H9 (cell line): ENCODE measurements around the gene HTRA3. TPM values are rescaled to one million over a fixed set of nuclear protein-coding genes. Genes with fewer than 3 reads are reported as not detected.

ENCODE experiments used
- DNase-seq: peaks from one replicate; pipeline ENCODE4 v3.0.0-alpha.2; 2017
- H2AFZ ChIP-seq: one replicate; pipeline ENCODE4 v1.6.1; 2013; ENCODE audit warnings: mild to moderate bottlenecking, low read length, control low read depth, moderate library complexity
- H2AK5ac ChIP-seq: 2 replicates; pipeline ENCODE4 v1.6.1; 2013; ENCODE audit warnings: low read length, control low read depth, mixed read lengths; ENCODE audit not compliant: insufficient read length
- H2BK120ac ChIP-seq: one replicate; pipeline ENCODE4 v1.6.1; 2013; ENCODE audit warnings: low read depth, mild to moderate bottlenecking, low read length, control low read depth, inconsistent platforms; ENCODE audit not compliant: poor library complexity, severe bottlenecking
- H2BK12ac ChIP-seq: 2 replicates; pipeline ENCODE4 v1.6.1; 2013; ENCODE audit warnings: low read length, control low read depth, mixed read lengths, low read depth; ENCODE audit not compliant: insufficient read length
- H2BK15ac ChIP-seq: 2 replicates; pipeline ENCODE4 v1.6.1; 2013; ENCODE audit warnings: low read depth, low read length, control low read depth
- H2BK20ac ChIP-seq: one replicate; pipeline ENCODE4 v1.6.1; 2013; ENCODE audit warnings: low read depth, mild to moderate bottlenecking, low read length, control low read depth, inconsistent platforms; ENCODE audit not compliant: poor library complexity, severe bottlenecking
- H2BK5ac ChIP-seq: 2 replicates; pipeline ENCODE4 v1.6.1; 2013; ENCODE audit warnings: low read length, control low read depth, mixed read lengths; ENCODE audit not compliant: insufficient read length
- H3K14ac ChIP-seq: 2 replicates; pipeline ENCODE4 v1.6.1; 2013; ENCODE audit warnings: low read length, control low read depth; ENCODE audit not compliant: insufficient read depth
- H3K18ac ChIP-seq: 2 replicates; pipeline ENCODE4 v1.6.1; 2013; ENCODE audit warnings: low read depth, mild to moderate bottlenecking, mixed read lengths, low read length, control low read depth; ENCODE audit not compliant: insufficient read length
- H3K23ac ChIP-seq: 2 replicates; pipeline ENCODE4 v1.6.1; 2013; ENCODE audit warnings: low read length, control low read depth, mixed read lengths, low read depth; ENCODE audit not compliant: insufficient read length
- H3K23me2 ChIP-seq: 2 replicates; pipeline ENCODE4 v1.6.1; 2013; ENCODE audit warnings: low read depth, mild to moderate bottlenecking, mixed read lengths, low read length, control low read depth; ENCODE audit not compliant: insufficient read length, poor library complexity, severe bottlenecking
- H3K27ac ChIP-seq: 2 replicates; pipeline ENCODE4 v1.5.1; 2013; ENCODE audit warnings: low read length, control low read depth, mixed read lengths, low read depth; ENCODE audit not compliant: insufficient read length
- H3K27me3 ChIP-seq: 2 replicates; pipeline ENCODE4 v1.6.1; 2013; ENCODE audit warnings: low read length, control low read depth, inconsistent platforms; ENCODE audit not compliant: insufficient read depth
- H3K4ac ChIP-seq: 2 replicates; pipeline ENCODE4 v1.6.1; 2013; ENCODE audit warnings: low read depth, mild to moderate bottlenecking, control low read depth, inconsistent platforms, low read length, moderate library complexity
- H3K4me1 ChIP-seq: 2 replicates; pipeline ENCODE4 v1.6.1; 2013; ENCODE audit warnings: low read length, control low read depth, inconsistent platforms; ENCODE audit not compliant: insufficient read depth
- H3K4me2 ChIP-seq: 2 replicates; pipeline ENCODE4 v1.6.1; 2013; ENCODE audit warnings: low read length, control low read depth, mixed read lengths; ENCODE audit not compliant: insufficient read length, insufficient read depth
- H3K56ac ChIP-seq: 2 replicates; pipeline ENCODE4 v1.6.1; 2013; ENCODE audit warnings: low read depth, mild to moderate bottlenecking, mixed read lengths, low read length, control low read depth; ENCODE audit not compliant: insufficient read length
- H3K79me1 ChIP-seq: 2 replicates; pipeline ENCODE4 v1.6.1; 2013; ENCODE audit warnings: low read depth, mild to moderate bottlenecking, moderate library complexity, low read length, control low read depth, inconsistent platforms; ENCODE audit not compliant: insufficient read depth, poor library complexity, severe bottlenecking
- H3K79me2 ChIP-seq: 2 replicates; pipeline ENCODE4 v1.6.1; 2013; ENCODE audit warnings: low read length, control low read depth, inconsistent platforms; ENCODE audit not compliant: insufficient read depth
- H3K9ac ChIP-seq: 2 replicates; pipeline ENCODE4 v1.6.1; 2013; ENCODE audit warnings: low read length, control low read depth, mixed read lengths; ENCODE audit not compliant: insufficient read length; ENCODE audit errors: extremely low read depth
- H3K9me3 ChIP-seq: one replicate; pipeline ENCODE4 v1.6.1; 2013; ENCODE audit warnings: low read depth, low read length, inconsistent platforms; ENCODE audit not compliant: control insufficient read depth
- H3T11ph ChIP-seq: one replicate; pipeline ENCODE4 v1.6.1; 2013; ENCODE audit warnings: mild to moderate bottlenecking, low read length, control low read depth, inconsistent platforms
- H4K20me1 ChIP-seq: one replicate; pipeline ENCODE4 v1.6.1; 2013; ENCODE audit not compliant: control insufficient read depth, insufficient read length, insufficient read depth
- H4K5ac ChIP-seq: 2 replicates; pipeline ENCODE4 v1.6.1; 2013; ENCODE audit warnings: low read depth, mild to moderate bottlenecking, mixed read lengths, low read length, control low read depth; ENCODE audit not compliant: insufficient read length
- H4K8ac ChIP-seq: replicated peaks from 2 replicates; pipeline ENCODE4 v1.6.1; 2013; ENCODE audit warnings: low read length, control low read depth, mixed read lengths, low read depth; ENCODE audit not compliant: insufficient read length
- H4K91ac ChIP-seq: 2 replicates; pipeline ENCODE4 v1.6.1; 2013; ENCODE audit warnings: low read depth, mild to moderate bottlenecking, moderate library complexity, mixed read lengths, low read length, control low read depth; ENCODE audit not compliant: insufficient read length
- H3K27ac Mint-ChIP-seq, 3 experiments: 2 replicates in 2 of 3; 3 replicates in 1 of 3; pipeline ENCODE4 v1.8.0; 2020 to 2021; ENCODE audit warnings: mixed read lengths in 3 of 3, mild to moderate bottlenecking in 1 of 3, moderate library complexity in 1 of 3
- H3K27me3 Mint-ChIP-seq: 2 replicates; pipeline ENCODE4 v1.8.0; 2021; ENCODE audit warnings: low read depth, mild to moderate bottlenecking, moderate library complexity, mixed read lengths
- H3K36me3 Mint-ChIP-seq, 3 experiments: 2 replicates in 2 of 3; 3 replicates in 1 of 3; pipeline ENCODE4 v1.8.0; 2020 to 2021; ENCODE audit warnings: low read depth in 3 of 3, mixed read lengths in 3 of 3; ENCODE audit not compliant: insufficient read depth in 1 of 3
- H3K4me1 Mint-ChIP-seq, 2 experiments: 2 replicates each; pipeline ENCODE4 v1.8.0; 2020; ENCODE audit warnings: mixed read lengths in 2 of 2
- H3K4me3 Mint-ChIP-seq, 2 experiments: 2 replicates in 1 of 2; 3 replicates in 1 of 2; pipeline ENCODE4 v1.8.0; 2020 to 2021; ENCODE audit warnings: mild to moderate bottlenecking in 2 of 2, mixed read lengths in 2 of 2, moderate library complexity in 1 of 2
- H3K9me3 Mint-ChIP-seq, 2 experiments: 2 replicates in 1 of 2; 3 replicates in 1 of 2; pipeline ENCODE4 v1.8.0; 2020; ENCODE audit warnings: mild to moderate bottlenecking in 2 of 2, mixed read lengths in 2 of 2, moderate library complexity in 1 of 2
- WGBS: extraction: QIAGEN DNeasy Blood & Tissue Kit; methylation state at CpG from one replicate; pipeline ENCODE4 v1.1.7; 2013; ENCODE audit warnings: missing lambda C conversion rate, low lambda C conversion rate, mixed read lengths; ENCODE audit not compliant: insufficient read length; ENCODE audit errors: extremely low coverage; 5-methylcytosine and 5-hydroxymethylcytosine counted together
- total RNA-seq: library from RNA; stranded (reverse); gene quantifications from 2 replicates; pipeline ENCODE4 v1.2.1, GENCODE V29; 2021
- TF ChIP-seq, protein P1 (sequence below): fragments of 200-600 bp; sonication (generic); conservative IDR thresholded peaks from 3 replicates; pipeline ENCODE4 v1.8.0; 2021; ENCODE audit warnings: antibody characterized with exemption, mild to moderate bottlenecking

HTRA3 gene
- total RNA-seq, 1 experiment from 2014 or later = 3.0 TPM

DNA sequence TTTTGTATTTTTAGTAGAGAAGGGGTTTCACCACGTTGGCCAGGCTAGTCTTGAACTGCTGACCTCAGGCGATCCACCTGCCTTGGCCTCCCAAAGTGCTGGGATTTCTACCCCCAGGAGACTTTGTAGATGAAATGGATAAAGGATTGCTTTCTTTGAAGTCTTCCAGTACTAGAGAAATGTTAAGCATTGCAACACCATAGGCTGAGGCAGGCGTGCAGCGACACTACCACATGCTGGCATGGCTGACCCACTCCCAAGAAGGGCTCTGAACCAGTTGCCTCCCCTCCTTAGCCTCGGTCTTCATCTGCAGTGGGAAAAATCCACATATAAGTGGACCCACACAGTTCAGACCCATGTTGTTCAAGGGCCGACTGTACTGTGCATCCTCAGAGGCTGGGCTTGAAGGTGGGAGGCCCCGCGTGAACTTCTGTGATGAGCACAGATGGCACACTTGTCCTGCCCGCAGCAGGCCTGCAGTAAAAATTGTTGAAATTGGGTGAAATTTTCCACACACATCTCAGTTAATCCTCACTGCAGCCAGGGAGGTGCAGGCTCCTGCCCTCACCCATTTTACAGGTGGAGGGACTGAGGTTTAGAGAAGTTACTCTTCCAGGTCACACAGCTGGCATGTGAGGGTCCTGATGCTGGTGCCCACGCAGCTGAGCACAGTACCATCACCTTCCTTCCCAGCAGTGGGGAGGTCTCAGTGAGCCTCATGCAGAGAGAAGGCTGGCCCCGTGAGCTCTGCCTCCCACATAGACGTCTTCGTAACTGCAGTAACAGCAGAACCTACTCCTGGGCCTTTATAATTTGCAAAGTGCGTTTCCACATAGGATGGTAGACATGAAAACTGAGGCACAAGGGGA, 35.5 kb downstream of the HTRA3 start:
- Histone ChIP-seq H2AFZ (no peak overlapping the region), H2BK5ac (no peak overlapping the region)

More for the DNA sequence above, 35.5 kb downstream of the HTRA3 start:
- no peak overlapping the region for H3K14ac ChIP-seq
- Mint-ChIP-seq H3K36me3 (no peaks in the 10 kb centered on the region), H3K27me3 (peaks cover 13% of the 10 kb centered on the region), H3K4me1 (peaks cover 4 to 9% of the 10 kb centered on the region in 2 experiments), H3K4me3 (no peak overlapping the region), H3K9me3 (no peaks in the 10 kb centered on the region; a peak in 2 of 5 replicates), H3K27ac (no peak overlapping the region)
- no peaks in the 10 kb centered on the region for H3K4me1 ChIP-seq
- H3K9me3 ChIP-seq = no peaks in the 10 kb centered on the region
- no peak overlapping the region for H4K5ac ChIP-seq
- H3K27ac ChIP-seq = no peak overlapping the region
- H4K20me1 ChIP-seq = no peaks in the 10 kb centered on the region
- H3K4me2 ChIP-seq = no peak overlapping the region
- H3K79me1 ChIP-seq = no peaks in the 10 kb centered on the region
- H4K8ac ChIP-seq = no peak overlapping the region
- H3T11ph ChIP-seq = no peak overlapping the region
- H2AK5ac ChIP-seq = no peak overlapping the region
- H3K23ac ChIP-seq = no peak overlapping the region
- no peak overlapping the region for H2BK20ac ChIP-seq
- no peaks in the 10 kb centered on the region for H3K27me3 ChIP-seq
- H3K18ac ChIP-seq = no peak overlapping the region
- no peak overlapping the region for H2BK120ac ChIP-seq
- TF ChIP-seq, protein P1, sequence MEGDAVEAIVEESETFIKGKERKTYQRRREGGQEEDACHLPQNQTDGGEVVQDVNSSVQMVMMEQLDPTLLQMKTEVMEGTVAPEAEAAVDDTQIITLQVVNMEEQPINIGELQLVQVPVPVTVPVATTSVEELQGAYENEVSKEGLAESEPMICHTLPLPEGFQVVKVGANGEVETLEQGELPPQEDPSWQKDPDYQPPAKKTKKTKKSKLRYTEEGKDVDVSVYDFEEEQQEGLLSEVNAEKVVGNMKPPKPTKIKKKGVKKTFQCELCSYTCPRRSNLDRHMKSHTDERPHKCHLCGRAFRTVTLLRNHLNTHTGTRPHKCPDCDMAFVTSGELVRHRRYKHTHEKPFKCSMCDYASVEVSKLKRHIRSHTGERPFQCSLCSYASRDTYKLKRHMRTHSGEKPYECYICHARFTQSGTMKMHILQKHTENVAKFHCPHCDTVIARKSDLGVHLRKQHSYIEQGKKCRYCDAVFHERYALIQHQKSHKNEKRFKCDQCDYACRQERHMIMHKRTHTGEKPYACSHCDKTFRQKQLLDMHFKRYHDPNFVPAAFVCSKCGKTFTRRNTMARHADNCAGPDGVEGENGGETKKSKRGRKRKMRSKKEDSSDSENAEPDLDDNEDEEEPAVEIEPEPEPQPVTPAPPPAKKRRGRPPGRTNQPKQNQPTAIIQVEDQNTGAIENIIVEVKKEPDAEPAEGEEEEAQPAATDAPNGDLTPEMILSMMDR = no peak
- H3K23me2 ChIP-seq = no peaks in the 10 kb centered on the region
- no peak for DNase-seq
- no peak overlapping the region for H3K4ac ChIP-seq
- no peaks in the 10 kb centered on the region for H3K79me2 ChIP-seq
- H3K56ac ChIP-seq = no peak overlapping the region
- WGBS = no CpG with 5 or more reads among the region's 14 CpGs
- H3K9ac ChIP-seq = no peak overlapping the region
- H4K91ac ChIP-seq = no peak overlapping the region
- H2BK15ac ChIP-seq = no peak overlapping the region
- no peak overlapping the region for H2BK12ac ChIP-seq
